GM19023 (cell line): ENCODE measurements around the gene ADAM12.

ENCODE experiments used
- ATAC-seq: cut with Tn5 transposase; IDR thresholded peaks from one replicate; pipeline ENCODE4 v1.9.1; 2021; ENCODE audit warnings: mild to moderate bottlenecking, moderate library complexity; ENCODE audit not compliant: unreplicated experiment

The ADAM12 gene

DNA sequence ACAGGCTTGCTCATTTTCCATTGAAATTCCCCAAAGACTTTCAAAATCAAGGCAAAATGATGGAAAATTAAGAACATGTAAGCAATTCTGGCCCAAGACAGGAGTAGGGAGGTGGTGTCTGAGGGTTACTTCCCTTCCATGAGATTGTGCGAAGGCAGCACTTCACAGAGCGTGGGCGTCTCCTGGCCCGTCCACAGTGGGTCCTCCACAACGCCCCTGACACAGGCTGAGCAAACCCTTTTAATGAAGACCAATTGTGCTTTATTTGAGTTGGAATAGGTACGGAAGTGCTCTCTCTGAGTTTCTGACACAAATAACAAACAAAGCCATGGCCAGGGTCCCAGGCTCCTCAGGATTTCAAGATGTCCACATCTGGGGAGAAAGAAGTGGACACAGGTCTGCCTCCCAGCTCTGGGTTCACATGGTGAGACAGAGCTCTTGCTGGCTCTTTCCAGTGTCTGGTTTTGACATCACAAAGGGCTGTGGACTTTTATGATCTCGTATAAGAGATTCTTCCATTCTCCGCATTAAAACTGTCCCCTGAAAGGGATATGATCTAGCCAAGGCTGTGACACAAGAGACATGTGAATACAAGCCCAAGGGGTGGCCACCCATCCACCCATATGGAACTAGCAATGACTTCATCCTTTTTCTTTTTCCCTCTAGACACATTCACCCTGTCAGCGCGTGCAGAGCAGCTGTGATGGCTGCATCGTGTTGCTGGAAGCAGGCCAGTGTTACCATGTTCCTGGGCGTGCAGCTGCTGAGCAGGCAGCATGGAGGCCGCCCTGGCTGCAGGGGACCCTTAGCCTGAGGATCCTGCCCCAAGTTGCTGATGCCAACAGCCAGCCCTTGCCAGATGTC is 145.6 kb downstream of the ADAM12 start:
- ATAC-seq: no peak

DNA sequence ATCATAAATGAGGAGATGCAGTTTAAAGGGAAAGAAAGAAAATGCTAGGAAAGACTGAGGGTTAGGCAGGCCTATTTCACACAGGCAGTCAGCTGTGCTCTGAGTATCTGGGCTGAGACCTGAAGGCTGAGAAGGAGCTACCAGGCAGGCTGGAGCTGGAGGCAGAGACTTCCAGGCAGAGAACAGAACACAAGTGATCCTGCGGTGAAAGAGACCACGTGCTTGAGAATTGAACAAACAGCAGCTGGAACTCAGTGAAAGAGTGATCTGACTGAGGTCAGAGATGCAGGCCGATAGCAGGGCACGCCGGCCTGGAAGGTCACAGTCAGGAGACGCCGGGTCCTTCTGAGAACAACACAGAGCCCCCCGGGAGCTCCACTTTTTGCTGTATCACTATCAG is 147.8 kb downstream of the ADAM12 start:
- ATAC-seq: no peak

DNA sequence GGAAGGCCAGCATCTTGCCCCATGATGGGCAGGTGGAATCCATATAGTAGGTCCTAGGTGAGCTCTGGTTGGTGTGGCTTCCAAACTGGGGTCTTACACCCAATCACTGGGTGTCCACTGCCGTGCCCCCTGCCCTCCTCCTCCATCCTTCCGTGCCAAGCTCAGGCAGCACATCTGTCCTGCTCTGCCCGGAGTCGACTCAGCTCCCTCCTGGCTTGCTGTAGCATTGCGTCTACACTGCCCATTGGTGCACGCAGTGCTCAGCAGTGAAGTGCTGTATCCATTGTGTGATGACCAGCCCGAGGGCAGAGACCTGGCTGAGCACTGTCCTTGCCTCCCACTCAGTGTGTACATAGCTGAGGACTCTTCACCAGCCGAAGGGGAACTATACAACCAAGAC is 148.4 kb downstream of the ADAM12 start:
- ATAC-seq: no peak

DNA sequence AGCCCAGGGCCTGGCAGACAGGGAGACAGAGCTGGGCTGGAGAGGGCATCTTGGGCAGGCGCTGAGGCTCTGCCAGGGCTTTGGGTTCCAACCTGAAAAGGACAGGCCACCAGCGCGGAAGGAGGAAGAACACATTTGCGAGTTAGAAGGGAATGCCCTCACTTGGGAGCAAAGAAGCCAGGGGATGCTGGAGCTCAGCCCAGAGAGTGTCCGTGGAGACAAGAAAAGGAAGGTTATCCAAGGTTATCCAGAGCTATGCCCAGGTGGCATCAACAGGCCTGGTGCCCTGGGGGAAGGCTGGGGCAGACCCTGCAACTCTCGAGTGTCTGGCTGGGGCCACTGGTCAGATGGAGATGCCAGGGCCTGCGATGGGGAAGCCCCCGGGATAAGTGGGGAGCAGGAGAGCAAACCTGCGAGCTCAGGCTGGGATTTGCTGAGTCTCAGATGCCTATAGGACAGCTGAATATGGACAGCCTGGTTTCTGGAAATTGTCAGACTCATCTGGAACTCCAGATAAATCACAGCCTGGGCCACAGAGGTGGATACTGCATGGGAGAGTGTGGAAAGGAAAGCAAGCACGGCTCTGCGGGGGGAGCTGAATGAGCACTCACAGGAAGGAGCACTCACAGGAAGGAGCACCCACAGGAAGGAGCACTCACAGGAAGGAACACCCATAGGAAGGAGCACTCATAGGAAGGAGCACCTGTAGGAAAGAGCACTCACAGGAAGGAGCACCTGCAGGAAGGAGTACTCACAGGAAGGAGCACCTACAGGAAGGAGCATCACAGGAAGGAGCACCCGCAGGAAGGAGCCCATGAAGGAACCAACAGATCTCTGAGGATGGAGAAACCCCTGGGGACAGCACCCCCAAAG is 152.1 kb downstream of the ADAM12 start:
- no peak for ATAC-seq

DNA sequence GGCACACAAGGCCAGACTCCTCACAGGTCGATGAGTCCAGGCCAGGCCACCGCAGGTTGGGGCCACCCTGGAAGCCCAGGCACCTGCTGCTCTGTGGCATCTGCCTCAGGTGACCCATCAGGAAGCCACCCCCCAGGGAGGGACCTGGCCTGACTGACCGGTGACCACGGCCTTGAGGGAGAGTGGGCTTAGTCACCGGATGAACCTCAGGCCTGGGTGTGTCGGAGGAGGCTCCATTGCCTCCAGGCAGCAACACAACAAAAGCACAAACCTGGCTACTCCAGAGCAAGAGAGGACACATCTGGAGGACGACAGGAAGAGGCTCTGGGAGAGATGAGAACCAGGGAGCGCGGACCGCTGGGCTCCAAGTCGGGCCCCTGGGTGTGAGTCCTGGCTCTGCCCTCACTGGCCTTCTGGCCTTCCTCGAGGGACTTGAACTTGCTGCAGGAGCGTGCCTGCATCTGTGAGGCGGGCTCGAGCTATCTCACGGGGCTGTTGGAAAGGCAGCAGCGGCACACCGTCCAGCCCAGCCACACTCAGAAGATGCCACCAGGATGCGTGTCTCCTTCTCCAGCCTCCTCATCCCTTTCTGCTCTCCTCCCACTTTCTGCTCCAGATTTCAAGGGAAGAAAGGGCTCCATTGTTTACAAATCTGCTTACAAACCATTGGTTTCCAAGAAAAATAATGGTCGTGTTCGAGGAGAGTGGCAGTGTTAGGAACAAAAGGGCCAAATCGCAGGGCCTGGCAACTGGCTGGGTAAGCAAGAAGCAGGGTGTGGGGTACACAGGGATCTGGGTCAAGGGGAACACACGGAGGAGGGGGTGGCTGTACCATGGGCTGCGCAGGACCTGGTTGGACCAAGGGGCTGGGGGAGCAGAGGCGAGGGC is 152.9 kb downstream of the ADAM12 start:
- no peak for ATAC-seq

DNA sequence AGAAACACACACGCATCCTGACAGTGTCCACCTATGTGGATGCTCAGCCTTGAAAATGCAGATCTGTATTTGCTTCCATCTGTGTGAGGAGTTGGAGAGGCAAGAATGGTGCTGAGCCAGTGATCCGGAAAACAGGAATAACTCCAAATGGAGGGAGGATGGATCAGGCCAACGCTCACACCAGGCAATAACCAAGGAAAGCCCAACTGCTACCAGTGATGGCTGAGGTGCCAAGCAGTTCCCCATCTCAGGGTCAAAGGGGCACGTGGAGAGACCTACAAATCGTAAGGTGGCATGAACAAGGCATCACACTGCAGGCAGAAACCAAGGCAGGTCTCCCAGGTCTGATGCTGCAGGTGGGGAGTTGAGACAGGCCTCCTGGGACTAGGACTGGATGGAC is 153.6 kb downstream of the ADAM12 start:
- no peak for ATAC-seq

DNA sequence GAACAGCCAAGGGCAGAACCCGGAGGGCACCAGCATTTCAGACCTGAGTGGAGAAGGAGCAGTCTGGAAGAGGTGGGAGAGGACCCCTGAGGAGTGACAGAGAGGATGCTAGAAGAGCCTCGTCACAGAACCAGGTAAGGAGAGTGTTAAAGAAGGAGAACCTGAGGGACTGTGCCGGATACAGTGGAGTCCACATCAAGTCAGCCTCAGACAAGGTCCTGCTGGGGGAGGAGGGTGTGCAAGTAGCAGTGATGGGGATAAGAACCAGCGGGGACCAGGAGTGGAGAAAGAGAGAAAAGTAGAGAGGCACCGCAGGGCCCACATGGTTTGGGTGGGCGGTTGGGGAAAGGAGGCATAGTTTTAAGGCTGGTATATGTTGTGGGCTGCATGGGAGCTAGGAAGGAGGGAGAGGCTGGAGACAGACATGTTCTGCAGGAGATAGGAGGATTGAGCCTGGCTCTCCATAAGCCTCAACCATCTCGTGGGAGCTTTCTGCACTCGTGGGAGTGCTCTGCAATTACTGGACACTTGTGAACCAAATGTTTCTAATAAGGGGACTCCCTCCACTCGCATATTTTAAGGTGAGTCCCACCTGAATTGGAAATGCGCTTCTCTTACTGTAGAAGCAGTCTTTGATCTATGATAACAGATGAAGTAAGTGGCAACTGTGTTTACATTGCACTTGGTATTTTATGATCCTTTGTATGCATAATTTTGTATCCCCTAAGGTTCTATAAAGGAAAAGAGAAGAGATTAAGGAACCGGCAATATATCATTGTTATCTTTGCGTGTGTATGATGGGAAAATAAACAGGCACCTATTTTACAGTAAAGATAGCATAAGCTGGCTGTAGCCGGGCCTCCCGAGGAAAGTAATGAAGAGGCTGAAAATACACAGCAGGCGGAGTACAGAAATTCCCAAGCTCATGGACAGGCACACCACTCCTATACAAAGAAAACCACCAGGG is 154.8 kb downstream of the ADAM12 start:
- ATAC-seq: no peak

DNA sequence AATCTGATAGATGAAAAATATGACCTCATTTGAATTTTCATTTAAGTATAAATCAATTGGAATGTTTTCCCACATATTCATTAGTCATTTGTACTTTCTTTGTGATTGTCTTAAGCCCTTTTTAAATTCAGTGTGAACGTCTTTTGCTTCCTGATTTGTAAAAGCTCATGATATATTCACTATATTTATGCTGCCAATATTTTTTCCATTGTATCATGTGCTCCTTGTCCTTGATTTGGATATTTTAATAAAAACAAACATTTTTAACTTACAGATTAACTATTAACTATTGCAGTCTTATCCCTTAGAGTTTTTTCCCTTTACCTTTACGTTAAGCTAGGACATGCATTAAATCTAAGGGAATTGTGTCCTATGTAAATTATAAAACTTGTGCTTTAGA is 157.7 kb downstream of the ADAM12 start:
- no peak for ATAC-seq

DNA sequence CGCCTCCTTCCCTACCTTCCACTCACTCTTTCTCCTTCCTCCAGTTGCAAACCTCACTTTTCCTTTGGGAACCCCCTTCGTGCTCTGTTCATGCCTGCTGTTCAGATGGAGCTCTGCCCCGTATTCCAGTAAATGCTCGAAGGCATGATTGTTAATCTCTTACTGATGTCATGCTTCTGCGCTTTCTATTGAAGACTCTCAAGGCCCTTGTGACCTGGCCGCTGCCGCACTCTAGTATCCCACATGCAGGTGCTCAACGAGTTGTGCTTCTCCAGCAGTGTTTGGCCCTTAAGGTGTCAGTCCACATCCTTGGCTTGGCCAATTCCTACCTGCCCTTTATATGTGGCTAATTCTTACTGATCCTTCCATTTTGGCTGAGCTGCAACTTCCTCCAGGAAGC is 158.6 kb downstream of the ADAM12 start:
- ATAC-seq: no peak

DNA sequence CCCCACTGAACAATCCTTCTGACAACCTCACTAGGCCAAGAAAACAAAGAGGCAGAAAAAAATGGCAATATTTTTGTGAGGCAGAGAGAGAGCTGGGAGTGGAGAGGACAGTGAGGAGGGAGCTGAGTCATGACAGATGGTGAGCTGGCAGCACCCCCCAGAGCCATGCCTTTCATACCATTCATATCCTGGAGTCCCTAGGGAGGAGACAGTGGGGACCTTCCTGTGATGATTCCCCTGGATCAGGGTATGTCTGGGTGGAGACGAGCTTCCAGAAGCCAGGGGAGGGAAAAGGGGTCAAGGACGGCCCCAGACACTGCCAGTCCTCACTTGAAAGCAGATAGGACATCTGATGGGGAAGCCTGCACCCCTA is 160.5 kb downstream of the ADAM12 start:
- ATAC-seq: no peak

DNA sequence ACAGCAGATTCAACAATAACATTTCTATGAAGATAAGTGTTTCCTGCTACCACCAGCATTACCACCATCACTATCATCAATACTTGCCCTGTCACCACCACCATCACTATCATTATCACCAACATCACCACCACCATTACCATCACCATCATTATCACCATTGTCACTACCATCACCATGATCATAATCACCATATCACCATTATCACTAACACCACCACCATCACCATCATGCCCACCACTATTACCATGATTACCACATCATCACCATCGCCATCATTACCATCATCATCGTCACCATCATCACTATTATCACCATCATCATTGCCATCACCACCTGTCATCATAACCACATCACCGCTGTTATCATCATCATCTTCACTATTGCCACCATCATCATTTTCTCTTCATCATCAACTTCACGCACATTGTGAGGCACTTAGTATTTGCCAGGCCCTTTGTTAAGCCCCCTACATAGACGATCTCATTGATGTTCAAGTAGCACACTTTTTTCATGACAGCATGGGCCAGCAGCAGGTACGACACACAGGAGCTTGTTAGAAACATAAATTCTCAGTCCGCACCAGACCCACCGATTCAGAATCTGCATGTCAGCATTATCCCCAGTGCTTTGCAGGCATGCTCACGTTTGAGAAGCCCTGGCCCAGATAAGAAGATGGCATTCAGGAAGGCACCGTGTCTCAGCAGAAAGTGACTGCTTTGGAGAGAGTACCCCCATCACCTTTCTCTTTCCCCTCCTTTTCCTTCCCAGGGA is 161.1 kb downstream of the ADAM12 start:
- ATAC-seq: no peak

DNA sequence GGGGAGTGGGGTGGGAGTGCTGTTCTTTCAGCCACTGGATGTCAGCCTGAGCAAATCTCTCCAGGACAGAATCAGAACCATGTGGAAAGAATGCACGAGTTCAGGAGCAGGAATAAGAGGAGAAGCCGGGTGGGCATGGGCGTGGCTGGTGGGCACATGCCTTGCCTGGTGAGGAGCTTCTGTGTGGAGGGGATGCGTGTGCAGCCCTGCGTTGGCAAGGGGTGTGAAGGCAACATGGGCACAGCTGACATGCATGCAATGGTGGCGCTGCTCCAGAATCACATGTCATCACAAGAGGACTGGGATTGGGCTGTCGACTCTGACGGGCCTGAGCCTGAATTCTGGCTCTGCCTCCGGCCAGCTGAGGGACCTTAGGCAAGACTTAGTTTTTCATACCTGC is 162.1 kb downstream of the ADAM12 start:
- no peak for ATAC-seq

DNA sequence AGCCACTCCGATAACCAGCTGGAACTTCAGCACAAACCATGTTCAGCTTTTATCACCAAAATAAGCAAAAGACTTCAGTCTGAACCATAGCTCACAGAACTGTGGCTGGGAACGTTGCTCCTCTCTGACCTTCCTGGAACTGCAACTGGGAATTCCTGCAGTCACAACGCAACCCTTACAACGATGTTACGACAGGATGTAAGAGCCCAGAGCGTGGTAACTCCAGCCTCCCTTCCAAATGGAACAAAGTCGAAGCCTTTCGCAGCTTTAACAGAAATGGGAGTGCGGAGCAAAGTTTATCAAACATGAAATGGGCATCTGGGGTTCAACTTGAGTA is 162.6 kb downstream of the ADAM12 start:
- ATAC-seq: no peak

DNA sequence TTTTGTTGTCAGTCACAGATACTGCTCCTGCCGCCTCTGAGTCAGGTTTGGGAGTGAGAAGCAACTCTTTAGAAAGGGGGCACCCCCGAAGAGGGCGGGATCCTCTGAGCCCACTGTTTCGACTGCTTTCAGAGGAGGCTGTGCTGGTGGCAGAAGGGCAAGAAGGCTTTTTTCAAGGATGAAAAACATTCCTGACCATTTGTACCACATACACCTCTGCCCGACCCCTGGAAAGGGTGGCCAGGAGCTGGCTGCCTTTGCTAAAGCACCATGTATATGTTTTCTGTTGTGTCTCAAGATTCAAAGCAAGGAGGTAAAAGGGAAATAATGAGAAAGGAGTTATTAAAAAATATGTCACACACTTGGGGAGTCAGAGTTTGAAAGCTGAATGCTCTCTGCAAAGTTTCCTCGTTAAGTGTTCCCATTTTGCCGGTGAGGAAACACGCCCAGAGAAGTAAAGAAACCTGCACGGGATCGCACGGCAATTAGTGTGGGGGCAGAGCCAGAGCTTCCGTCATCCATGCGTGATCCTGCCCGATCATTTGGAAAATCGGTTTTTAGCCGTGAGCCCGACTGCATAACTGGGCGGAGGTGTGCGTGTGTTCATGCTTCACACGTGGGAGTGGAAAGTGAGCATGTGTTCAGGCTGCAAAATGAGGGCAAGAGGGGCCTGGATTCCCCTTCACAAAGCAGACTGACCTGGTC is 163.2 kb downstream of the ADAM12 start:
- no peak for ATAC-seq

DNA sequence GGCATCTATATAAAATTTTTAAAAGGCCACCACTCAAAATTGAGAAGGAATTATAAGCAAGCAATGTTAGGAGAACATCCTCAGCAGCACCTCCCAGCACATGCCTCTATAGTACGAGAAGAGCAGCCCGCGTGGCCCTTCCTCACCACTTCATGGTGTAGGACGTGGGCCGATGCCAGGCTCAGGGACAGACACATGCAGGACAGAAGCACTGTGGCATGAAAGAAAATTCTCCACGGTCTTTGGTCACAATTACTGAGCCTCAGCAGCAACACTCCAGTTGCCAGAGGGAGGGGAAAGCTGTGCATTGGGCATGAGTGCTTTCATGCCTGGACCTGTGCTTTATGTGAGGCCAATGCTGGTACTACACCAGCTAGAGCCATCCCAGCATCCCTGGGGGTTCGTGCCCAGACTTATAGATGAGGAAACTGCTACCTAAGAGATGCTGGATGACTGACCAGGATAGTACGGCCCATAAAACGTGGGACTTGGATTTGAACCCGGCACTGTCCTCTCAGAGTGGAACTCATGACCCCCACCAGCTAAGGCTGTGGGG is 164.7 kb downstream of the ADAM12 start:
- no peak for ATAC-seq

DNA sequence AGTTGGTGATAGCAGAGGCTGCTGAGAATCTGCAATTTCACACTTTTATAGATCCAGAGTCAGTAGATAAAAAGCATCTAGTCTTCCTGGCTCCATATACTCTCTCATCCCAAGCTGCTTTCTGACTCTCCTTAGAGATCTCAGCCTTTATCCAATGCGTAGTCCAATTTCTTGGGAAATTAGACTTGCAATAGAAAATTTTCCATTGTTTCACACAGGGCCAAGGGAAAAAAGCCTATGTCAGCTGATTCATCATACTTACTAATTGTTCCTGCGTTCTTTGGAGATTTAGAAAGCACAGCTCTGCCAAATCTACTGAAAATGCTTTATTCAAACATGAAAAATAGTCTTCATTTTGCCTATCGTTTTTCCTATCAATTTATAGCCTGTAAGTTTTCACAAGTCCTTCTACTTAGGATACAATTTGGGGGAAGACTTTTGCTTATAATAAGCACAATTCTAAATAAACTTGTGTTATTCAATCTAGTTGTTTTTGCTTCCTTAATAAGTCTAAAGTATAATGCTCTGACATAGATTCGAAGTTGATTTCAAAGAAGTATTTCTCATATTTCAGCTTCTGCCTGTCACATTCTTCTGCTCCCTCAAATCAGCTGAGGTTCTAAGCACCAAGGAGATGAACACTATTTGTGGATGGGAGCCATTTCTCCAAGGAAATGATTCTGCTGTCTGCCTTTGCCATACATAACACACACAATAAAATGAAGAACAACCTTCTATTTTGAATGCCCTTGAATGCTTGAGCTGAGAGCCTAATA is 165.4 kb downstream of the ADAM12 start:
- ATAC-seq: no peak

DNA sequence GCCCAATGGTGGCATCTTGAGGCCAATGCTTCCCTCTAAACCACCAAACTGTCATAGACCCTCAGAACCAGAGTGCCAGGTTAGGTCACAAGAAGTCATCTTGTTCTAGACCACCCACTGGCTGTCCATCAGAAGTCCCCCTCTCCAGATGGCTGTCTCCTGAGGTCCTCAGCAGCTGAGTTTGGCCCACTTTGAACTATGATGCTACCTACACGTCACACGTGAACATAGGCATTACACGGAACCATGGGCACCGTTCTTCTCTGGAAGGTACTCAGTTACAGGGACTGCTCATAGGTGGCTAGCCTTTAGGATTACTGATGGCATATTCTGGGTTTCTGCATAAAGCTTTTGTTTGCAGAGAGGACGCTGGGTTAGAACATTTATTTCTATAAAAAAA is 166.4 kb downstream of the ADAM12 start:
- ATAC-seq: no peak
